PC-3 (cell line): ENCODE results near the gene TMCC2. TPM values are rescaled to one million over a fixed set of nuclear protein-coding genes. Genes with fewer than 3 reads are reported as not detected.

Source experiments
- ATAC-seq: fragments of 200-7000 bp; cut with Tn5 transposase; 2 replicates; pipeline ENCODE4 v1.9.1; 2020; ENCODE audit warnings: mild to moderate bottlenecking, moderate library complexity
- BruUV-seq: library from RNA; stranded (reverse); fragments of 400-500 nt; replicated peaks from 2 replicates; lab custom pipeline; 2021; lab: Mats Ljungman, UMichigan
- CTCF ChIA-PET: fragments of 300-600 bp; sonication (Branson Sonifier 250); formaldehyde crosslinking; loops from one replicate; lab custom pipeline; 2022; ENCODE audit warnings: antibody characterized with exemption; lab: Charles Lee
- POLR2A ChIA-PET: fragments of 300-600 bp; sonication (Branson Sonifier 250); formaldehyde crosslinking; loops from one replicate; lab custom pipeline; 2022; ENCODE audit warnings: antibody characterized with exemption; ENCODE audit not compliant: unreplicated experiment; lab: Charles Lee
- DNase-seq: peaks from one replicate; pipeline ENCODE4 v3.0.0-alpha.2; 2015
- H2AFZ ChIP-seq: fragments of 300-600 bp; sonication (generic); 2 replicates; pipeline ENCODE4 v1.6.0; 2016; ENCODE audit warnings: antibody characterized with exemption, low read length
- H3F3A ChIP-seq: fragments of 300-600 bp; sonication (generic); one replicate; pipeline ENCODE4 v1.6.0; 2017; ENCODE audit warnings: antibody characterized with exemption, low read length, control low read depth, mild to moderate bottlenecking; ENCODE audit not compliant: unreplicated experiment
- H3K27ac ChIP-seq: fragments of 300-600 bp; sonication (generic); 2 replicates; pipeline ENCODE4 v1.5.1; 2016; ENCODE audit warnings: mild to moderate bottlenecking, low read length
- H3K27me3 ChIP-seq: fragments of 300-600 bp; sonication (generic); 2 replicates; pipeline ENCODE4 v1.6.1; 2016; ENCODE audit warnings: low read length, mixed read lengths
- H3K36me3 ChIP-seq: fragments of 300-600 bp; sonication (generic); 2 replicates; pipeline ENCODE4 v1.6.1; 2016; ENCODE audit warnings: low read depth, mixed run types, low read length, mixed read lengths
- H3K4me1 ChIP-seq: fragments of 300-600 bp; sonication (generic); 2 replicates; pipeline ENCODE4 v1.5.1; 2016; ENCODE audit warnings: low read length; ENCODE audit not compliant: insufficient read depth
- H3K4me2 ChIP-seq: fragments of 300-600 bp; sonication (generic); 2 replicates; pipeline ENCODE4 v1.6.0; 2016; ENCODE audit warnings: low read length
- H3K4me3 ChIP-seq: fragments of 300-600 bp; sonication (generic); 2 replicates; pipeline ENCODE4 v1.5.1; 2016; ENCODE audit warnings: mild to moderate bottlenecking, low read length, mixed read lengths
- H3K79me2 ChIP-seq: fragments of 300-600 bp; sonication (generic); 2 replicates; pipeline ENCODE4 v1.6.1; 2017; ENCODE audit warnings: low read length, mixed read lengths
- H3K9ac ChIP-seq: fragments of 300-600 bp; sonication (generic); 2 replicates; pipeline ENCODE4 v1.6.0; 2016; ENCODE audit warnings: mild to moderate bottlenecking, low read length
- H3K9me2 ChIP-seq: fragments of 300-600 bp; sonication (generic); replicated peaks from 2 replicates; pipeline ENCODE4 v1.6.1; 2016; ENCODE audit warnings: mixed run types, low read length, mixed read lengths
- H3K9me3 ChIP-seq: fragments of 300-600 bp; sonication (generic); 2 replicates; pipeline ENCODE4 v1.6.1; 2016; ENCODE audit warnings: low read length, mixed read lengths
- H4K20me1 ChIP-seq: fragments of 300-600 bp; sonication (generic); 2 replicates; pipeline ENCODE4 v1.6.1; 2016; ENCODE audit warnings: low read length, mixed read lengths
- CTCF ChIP-seq: fragments of 300-600 bp; sonication (generic); conservative IDR thresholded peaks from 2 replicates; pipeline ENCODE4 v1.5.1; 2017; ENCODE audit warnings: antibody characterized with exemption, low read depth, mild to moderate bottlenecking, low read length
- EZH2 ChIP-seq: fragments of 300-600 bp; sonication (generic); IDR thresholded peaks from one replicate; pipeline ENCODE4 v1.6.1; 2017; ENCODE audit warnings: antibody characterized with exemption, mild to moderate bottlenecking, low read length; ENCODE audit not compliant: unreplicated experiment
- EZH2phosphoT487 ChIP-seq: fragments of 300-600 bp; sonication (generic); IDR thresholded peaks from 2 replicates; pipeline ENCODE4 v1.6.1; 2018; ENCODE audit warnings: mild to moderate bottlenecking, antibody characterized with exemption, low read length, borderline replicate concordance
- intact Hi-C: fragments of 100-400 bp; cut with micrococcal nuclease; formaldehyde crosslinking; loops from 2 replicates; pipeline ENCODE4 v1.9.0; 2023
- total RNA-seq: library from RNA; depleted of rRNA; stranded (reverse); fragments of >200 nt; gene quantifications from 2 replicates; pipeline ENCODE4 v1.2.3, GENCODE V29; 2014

The TMCC2 gene
- total RNA-seq, 1 experiment from 2014 or later = 8.7 TPM

- POLR2A ChIA-PET = no interaction called here
- CTCF ChIA-PET = no interaction called here
- no peak overlapping the region for H3K27ac ChIP-seq
- no TSS peak for BruUV-seq
- TF ChIP-seq CTCF = no peak
- DNase-seq = no peak
- H3K4me3 ChIP-seq = no peak overlapping the region
- no peak overlapping the region for H2AFZ ChIP-seq
- no peaks in the 10 kb centered on the region for H3K4me1 ChIP-seq
- no peak for ATAC-seq
- H3K4me2 ChIP-seq = no peak overlapping the region
- no peaks in the 10 kb centered on the region for H3K27me3 ChIP-seq
- H3K36me3 ChIP-seq = no peaks in the 10 kb centered on the region
- H3K9me2 ChIP-seq = no peaks in the 10 kb centered on the region
- no peak overlapping the region for H3K9ac ChIP-seq
- no peaks in the 10 kb centered on the region for H4K20me1 ChIP-seq
- no peaks in the 10 kb centered on the region for H3K79me2 ChIP-seq
- H3F3A ChIP-seq = no peaks in the 10 kb centered on the region
- H3K9me3 ChIP-seq = no peaks in the 10 kb centered on the region
- intact Hi-C loops = no loop called here
Measured at GRCh38 chr1:205235951-205236350, 8.2 kb downstream of the TMCC2 start.

- Histone ChIP-seq H3K4me2 (no peak overlapping the region), H3F3A (no peaks in the 10 kb centered on the region), H3K79me2 (no peaks in the 10 kb centered on the region), H3K27me3 (no peaks in the 10 kb centered on the region), H2AFZ (no peak overlapping the region), H3K27ac (no peak overlapping the region), H3K9me2 (no peaks in the 10 kb centered on the region), H4K20me1 (no peaks in the 10 kb centered on the region), H3K9me3 (no peaks in the 10 kb centered on the region), H3K4me3 (no peak overlapping the region), H3K9ac (no peak overlapping the region), H3K36me3 (no peaks in the 10 kb centered on the region), H3K4me1 (no peaks in the 10 kb centered on the region)
- DNase-seq = no peak
- no peak for TF ChIP-seq CTCF
- no peak for TF ChIP-seq EZH2phosphoT487
- no peak for TF ChIP-seq EZH2
- BruUV-seq = no TSS peak
- intact Hi-C loops = no loop called here
- ATAC-seq = no peak
- POLR2A ChIA-PET = no interaction called here
- CTCF ChIA-PET = no interaction called here
Measured at GRCh38 chr1:205236526-205236925, 8.8 kb downstream of the TMCC2 start.

- Histone ChIP-seq H3K27ac (no peak overlapping the region), H3K79me2 (no peaks in the 10 kb centered on the region), H3K9me2 (no peaks in the 10 kb centered on the region), H3K27me3 (no peaks in the 10 kb centered on the region), H3K36me3 (no peaks in the 10 kb centered on the region), H2AFZ (no peak overlapping the region), H3K4me3 (no peak overlapping the region), H3K4me2 (no peak overlapping the region), H3K9me3 (no peaks in the 10 kb centered on the region), H3F3A (no peaks in the 10 kb centered on the region), H3K9ac (no peak overlapping the region), H4K20me1 (no peaks in the 10 kb centered on the region), H3K4me1 (no peaks in the 10 kb centered on the region)
- intact Hi-C loops = no loop called here
- POLR2A ChIA-PET = no interaction called here
- BruUV-seq = no TSS peak
- no peak for DNase-seq
- CTCF ChIA-PET = interaction anchor here (0.5 kb wide), 1 partner anchor 184 kb away, joined by 4 read pairs; no protein-coding TSS in a partner anchor
- ATAC-seq = no peak
- TF ChIP-seq CTCF (no peak), EZH2 (no peak), EZH2phosphoT487 (no peak)
Measured at GRCh38 chr1:205236951-205237475, 9.3 kb downstream of the TMCC2 start.
